Smooth muscle cell (in vitro differentiated cells): Measurements from ENCODE around the gene RAB7A. TPM values are rescaled to one million over a fixed set of nuclear protein-coding genes. Genes with fewer than 3 reads are reported as not detected.

Experiments
- DNase-seq: peaks from one replicate; lab custom pipeline; 2025; ENCODE audit not compliant: unreplicated experiment; lab: John Stamatoyannopoulos, UW
- H2AFZ ChIP-seq: fragments of 200-600 bp; sonication (generic); 2 replicates; pipeline ENCODE4 v1.6.0; 2016; ENCODE audit warnings: antibody characterized with exemption, low read depth, mild to moderate bottlenecking
- H3F3A ChIP-seq: fragments of 200-600 bp; sonication (generic); 2 replicates; pipeline ENCODE4 v1.6.0; 2017; ENCODE audit warnings: antibody characterized with exemption, low read depth
- H3K27ac ChIP-seq: fragments of 200-600 bp; sonication (generic); 2 replicates; pipeline ENCODE4 v1.5.1; 2016; ENCODE audit warnings: low read depth, mild to moderate bottlenecking
- H3K27me3 ChIP-seq: fragments of 200-600 bp; sonication (generic); 2 replicates; pipeline ENCODE4 v1.6.1; 2016; ENCODE audit warnings: low read depth, mild to moderate bottlenecking
- H3K36me3 ChIP-seq: fragments of 200-600 bp; sonication (generic); 2 replicates; pipeline ENCODE4 v1.5.1; 2016; ENCODE audit warnings: low read depth
- H3K4me1 ChIP-seq: fragments of 200-600 bp; sonication (generic); 2 replicates; pipeline ENCODE4 v1.5.1; 2016; ENCODE audit warnings: low read depth
- H3K4me2 ChIP-seq: fragments of 200-600 bp; sonication (generic); 2 replicates; pipeline ENCODE4 v1.6.0; 2016; ENCODE audit warnings: mild to moderate bottlenecking
- H3K4me3 ChIP-seq: fragments of 200-600 bp; sonication (generic); 2 replicates; pipeline ENCODE4 v1.5.1; 2016; ENCODE audit warnings: mild to moderate bottlenecking
- H3K79me2 ChIP-seq: fragments of 200-600 bp; sonication (generic); 2 replicates; pipeline ENCODE4 v1.6.0; 2016; ENCODE audit warnings: low read depth, mild to moderate bottlenecking
- H3K9ac ChIP-seq: fragments of 200-600 bp; sonication (generic); 2 replicates; pipeline ENCODE4 v1.6.0; 2016; ENCODE audit warnings: low read depth
- H3K9me3 ChIP-seq: fragments of 200-600 bp; sonication (generic); replicated peaks from 2 replicates; pipeline ENCODE4 v1.5.1; 2016; ENCODE audit warnings: low read depth
- H4K20me1 ChIP-seq: fragments of 200-600 bp; sonication (generic); 2 replicates; pipeline ENCODE4 v1.6.0; 2016; ENCODE audit warnings: low read depth
- WGBS: methylation state at CpG from one replicate; pipeline ENCODE4 v1.1.7; 2016; ENCODE audit warnings: low lambda C conversion rate; 5-methylcytosine and 5-hydroxymethylcytosine counted together
- polyA plus RNA-seq: library from polyadenylated mRNA; unstranded; fragments of >200 nt; fragmentation: Nextera tagmentation; extraction: Ambion mirVana; gene quantifications from 2 replicates; pipeline ENCODE4 v1.2.1, GENCODE V29; 2016
- total RNA-seq: library from RNA; depleted of rRNA; stranded (reverse); fragments of >200 nt; gene quantifications from 2 replicates; pipeline ENCODE4 v1.2.3, GENCODE V29; 2014
- TF ChIP-seq, protein P1 (sequence below): fragments of 200-600 bp; sonication (generic); IDR thresholded peaks from 2 replicates; pipeline ENCODE4 v1.5.1; 2017; ENCODE audit warnings: borderline replicate concordance, mild to moderate bottlenecking, antibody characterized with exemption; ENCODE audit not compliant: insufficient read depth, poor library complexity, severe bottlenecking

Gene RAB7A
- total and polyA plus RNA-seq, 2 experiments from 2014 or later, result 103 to 169 TPM

DNA sequence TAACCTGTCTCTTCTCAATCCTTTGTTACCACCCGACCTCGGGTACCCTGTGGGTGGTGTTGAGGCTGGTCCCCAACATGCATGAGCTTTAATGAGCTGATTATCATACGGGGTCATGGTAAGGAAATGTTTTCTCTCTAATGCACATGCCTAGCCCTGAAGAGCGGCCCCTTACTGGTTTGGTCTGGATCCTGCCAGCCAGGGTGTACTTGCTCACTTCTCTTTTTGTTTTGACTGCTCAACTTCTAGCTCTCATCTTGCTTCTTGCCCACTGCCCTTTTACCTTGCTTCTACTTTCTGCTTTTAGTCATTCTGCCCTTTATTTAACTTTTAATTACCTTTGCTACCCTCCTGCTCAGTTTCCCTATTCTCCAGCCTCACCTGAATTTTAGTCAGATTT, 109.1 kb downstream of the RAB7A start:
- H3K79me2 ChIP-seq, result no peaks in the 10 kb centered on the region
- no peaks in the 10 kb centered on the region for H3K36me3 ChIP-seq
- H2AFZ ChIP-seq, result no peak overlapping the region
- TF ChIP-seq, protein P1, sequence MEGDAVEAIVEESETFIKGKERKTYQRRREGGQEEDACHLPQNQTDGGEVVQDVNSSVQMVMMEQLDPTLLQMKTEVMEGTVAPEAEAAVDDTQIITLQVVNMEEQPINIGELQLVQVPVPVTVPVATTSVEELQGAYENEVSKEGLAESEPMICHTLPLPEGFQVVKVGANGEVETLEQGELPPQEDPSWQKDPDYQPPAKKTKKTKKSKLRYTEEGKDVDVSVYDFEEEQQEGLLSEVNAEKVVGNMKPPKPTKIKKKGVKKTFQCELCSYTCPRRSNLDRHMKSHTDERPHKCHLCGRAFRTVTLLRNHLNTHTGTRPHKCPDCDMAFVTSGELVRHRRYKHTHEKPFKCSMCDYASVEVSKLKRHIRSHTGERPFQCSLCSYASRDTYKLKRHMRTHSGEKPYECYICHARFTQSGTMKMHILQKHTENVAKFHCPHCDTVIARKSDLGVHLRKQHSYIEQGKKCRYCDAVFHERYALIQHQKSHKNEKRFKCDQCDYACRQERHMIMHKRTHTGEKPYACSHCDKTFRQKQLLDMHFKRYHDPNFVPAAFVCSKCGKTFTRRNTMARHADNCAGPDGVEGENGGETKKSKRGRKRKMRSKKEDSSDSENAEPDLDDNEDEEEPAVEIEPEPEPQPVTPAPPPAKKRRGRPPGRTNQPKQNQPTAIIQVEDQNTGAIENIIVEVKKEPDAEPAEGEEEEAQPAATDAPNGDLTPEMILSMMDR, result no peak
- no peak overlapping the region for H3K9ac ChIP-seq
- H4K20me1 ChIP-seq, result no peaks in the 10 kb centered on the region
- no peak overlapping the region for H3K4me2 ChIP-seq
- no peak overlapping the region for H3K27ac ChIP-seq
- no peaks in the 10 kb centered on the region for H3K4me1 ChIP-seq
- no peaks in the 10 kb centered on the region for H3K27me3 ChIP-seq
- no peak for DNase-seq
- 93% methylated on average over 4 of the region's 4 CpGs for WGBS
- H3K9me3 ChIP-seq, result no peaks in the 10 kb centered on the region
- H3K4me3 ChIP-seq, result no peak overlapping the region
- no peaks in the 10 kb centered on the region for H3F3A ChIP-seq

DNA sequence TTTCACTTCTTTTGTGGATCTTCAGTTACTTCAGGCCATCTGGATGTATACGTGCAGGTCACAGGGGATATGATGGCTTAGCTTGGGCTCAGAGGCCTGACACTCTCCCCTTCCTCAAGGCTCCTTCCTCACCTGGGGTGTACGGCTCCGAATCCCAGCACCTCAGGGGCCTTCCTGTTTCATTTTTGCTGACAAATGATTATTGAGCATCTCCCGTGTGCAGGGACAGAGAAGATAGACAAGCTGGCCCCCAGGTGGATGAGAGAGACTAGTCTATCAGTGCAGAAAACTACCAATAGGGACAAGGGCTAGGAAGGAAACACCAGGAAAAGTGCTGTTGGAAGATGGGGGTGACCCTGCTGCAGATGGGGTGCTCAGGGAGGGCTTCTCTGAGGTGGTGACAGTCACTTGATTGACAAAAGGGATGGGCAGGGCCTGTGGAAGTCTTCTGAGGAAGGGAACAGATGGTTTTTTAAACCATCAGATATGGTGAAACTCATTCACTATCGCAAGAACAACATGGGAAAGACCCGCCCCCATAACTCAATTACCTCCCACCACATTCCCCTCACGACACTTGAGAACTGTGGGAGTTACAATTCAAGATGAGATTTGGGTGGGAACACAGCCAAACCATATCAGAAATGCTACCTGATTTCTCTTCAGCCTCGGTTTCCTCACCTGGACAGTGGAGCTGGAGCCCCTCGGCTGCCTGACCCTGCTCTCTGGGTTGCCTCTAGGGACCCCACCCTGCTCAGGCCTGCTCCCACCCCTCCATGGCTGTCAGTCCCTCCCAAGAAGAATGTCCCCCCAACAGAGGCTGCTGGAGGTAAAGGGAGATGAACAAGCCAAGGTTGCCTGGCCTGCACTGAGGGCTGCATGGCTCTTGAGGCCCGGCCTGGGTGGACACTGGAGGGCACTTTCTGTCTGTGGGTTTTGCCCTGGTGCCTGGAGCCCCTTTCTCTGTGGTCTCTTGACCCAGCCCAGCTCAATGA, 116.2 kb downstream of the RAB7A start:
- Histone ChIP-seq H3K36me3 (no peaks in the 10 kb centered on the region), H3K9me3 (no peaks in the 10 kb centered on the region), H4K20me1 (no peaks in the 10 kb centered on the region), H3K27me3 (no peaks in the 10 kb centered on the region), H3K4me2 (no peak overlapping the region), H3K27ac (no peak overlapping the region), H3F3A (no peaks in the 10 kb centered on the region), H3K4me3 (no peak overlapping the region), H2AFZ (no peak overlapping the region), H3K79me2 (no peaks in the 10 kb centered on the region), H3K9ac (no peak overlapping the region), H3K4me1 (peaks cover 3% of the 10 kb centered on the region)
- WGBS, result 90% methylated on average over 10 of the region's 10 CpGs
- DNase-seq, result no peak
- TF ChIP-seq, protein P1, result no peak

DNA sequence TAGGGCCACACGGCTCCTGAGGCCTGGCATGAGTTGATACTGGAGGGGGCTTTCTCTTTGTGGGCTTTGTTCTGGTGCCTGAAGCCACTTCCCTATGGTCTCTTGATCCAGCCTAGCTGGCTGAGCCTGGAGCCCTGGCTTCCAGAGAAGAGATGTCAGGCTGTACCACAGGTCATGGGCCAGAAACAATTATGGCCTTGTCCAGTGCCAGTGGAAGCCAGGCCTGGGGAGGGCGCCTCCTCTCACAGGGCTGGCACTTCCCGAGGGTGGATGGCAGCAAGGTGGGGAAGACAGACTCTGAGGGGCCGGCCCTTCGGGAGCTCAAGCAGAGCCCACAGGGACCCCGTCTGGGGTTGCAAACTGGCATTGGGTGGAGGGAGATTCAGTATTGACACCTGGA, 118.5 kb downstream of the RAB7A start:
- no peaks in the 10 kb centered on the region for H3K79me2 ChIP-seq
- H3K4me3 ChIP-seq, result no peak overlapping the region
- H3K9ac ChIP-seq, result no peak overlapping the region
- H3K27me3 ChIP-seq, result no peaks in the 10 kb centered on the region
- H3F3A ChIP-seq, result no peaks in the 10 kb centered on the region
- peaks cover 3% of the 10 kb centered on the region for H3K4me1 ChIP-seq
- no peaks in the 10 kb centered on the region for H3K36me3 ChIP-seq
- H3K27ac ChIP-seq, result no peak overlapping the region
- no peak overlapping the region for H2AFZ ChIP-seq
- H3K9me3 ChIP-seq, result no peaks in the 10 kb centered on the region
- 93% methylated on average over 6 of the region's 6 CpGs for WGBS
- H4K20me1 ChIP-seq, result no peaks in the 10 kb centered on the region
- H3K4me2 ChIP-seq, result no peak overlapping the region
- TF ChIP-seq, protein P1, result no peak
- no peak for DNase-seq
